RPMI7951 (cell line): ENCODE results near the gene NT5M. TPM values are rescaled to one million over a fixed set of nuclear protein-coding genes. Genes with fewer than 3 reads are reported as not detected.
"Not testable (repeated sequence)": the region's sequence is repeated elsewhere in the genome, so short reads cannot be mapped to it uniquely, and the experiment has no call there.

Source experiments
- DNase-seq: peaks from one replicate; pipeline ENCODE4 v3.0.0-alpha.2; 2012; ENCODE audit warnings: low read depth
- total RNA-seq: library from RNA; depleted of rRNA; stranded (reverse); fragments of >200 nt; shearing (Covaris generic); gene quantifications from 2 replicates; pipeline ENCODE4 v1.2.3, GENCODE V29; 2014

NT5M gene
- total RNA-seq, 1 experiment from 2014 or later, result 4.0 TPM

DNA sequence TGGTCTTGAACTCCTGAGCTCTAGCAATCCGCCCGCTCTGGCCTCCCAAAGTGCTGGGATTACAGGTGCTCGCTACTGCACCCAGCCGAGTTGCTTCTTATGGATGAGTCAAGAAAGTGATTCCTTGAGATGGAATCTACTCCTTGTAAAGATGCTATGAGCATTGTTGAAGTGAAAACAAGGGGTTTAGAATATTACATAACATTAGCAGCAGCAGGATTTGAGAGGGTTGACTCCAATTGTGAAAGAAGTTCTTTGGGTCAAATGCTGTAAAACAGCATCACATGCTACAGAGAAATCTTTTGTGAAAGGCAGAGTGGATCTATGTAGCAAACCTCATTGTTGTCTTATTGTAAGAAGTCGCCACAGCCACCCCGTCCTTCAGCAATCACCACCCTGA lies 72.7 kb downstream of the NT5M start:
- no peak for DNase-seq

DNA sequence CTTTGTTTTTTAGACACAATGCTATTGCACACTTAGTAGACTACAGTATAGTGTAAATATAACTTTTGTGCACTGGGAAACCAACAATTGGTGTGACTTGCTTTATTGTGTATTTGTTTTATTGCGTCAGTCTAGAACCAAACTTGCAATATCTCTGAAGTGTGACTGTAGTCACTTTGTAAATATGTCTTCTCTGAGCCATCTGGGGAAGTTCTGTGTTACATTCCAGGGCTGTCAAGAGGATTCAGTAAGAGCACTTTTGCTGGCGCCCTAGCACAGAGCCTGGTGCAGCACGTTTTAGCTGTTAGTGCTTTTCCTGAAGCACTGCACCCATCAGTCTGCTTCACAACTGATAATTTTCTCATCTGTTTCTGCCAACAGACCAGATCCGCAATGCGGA lies 73.2 kb downstream of the NT5M start:
- no peak for DNase-seq

DNA sequence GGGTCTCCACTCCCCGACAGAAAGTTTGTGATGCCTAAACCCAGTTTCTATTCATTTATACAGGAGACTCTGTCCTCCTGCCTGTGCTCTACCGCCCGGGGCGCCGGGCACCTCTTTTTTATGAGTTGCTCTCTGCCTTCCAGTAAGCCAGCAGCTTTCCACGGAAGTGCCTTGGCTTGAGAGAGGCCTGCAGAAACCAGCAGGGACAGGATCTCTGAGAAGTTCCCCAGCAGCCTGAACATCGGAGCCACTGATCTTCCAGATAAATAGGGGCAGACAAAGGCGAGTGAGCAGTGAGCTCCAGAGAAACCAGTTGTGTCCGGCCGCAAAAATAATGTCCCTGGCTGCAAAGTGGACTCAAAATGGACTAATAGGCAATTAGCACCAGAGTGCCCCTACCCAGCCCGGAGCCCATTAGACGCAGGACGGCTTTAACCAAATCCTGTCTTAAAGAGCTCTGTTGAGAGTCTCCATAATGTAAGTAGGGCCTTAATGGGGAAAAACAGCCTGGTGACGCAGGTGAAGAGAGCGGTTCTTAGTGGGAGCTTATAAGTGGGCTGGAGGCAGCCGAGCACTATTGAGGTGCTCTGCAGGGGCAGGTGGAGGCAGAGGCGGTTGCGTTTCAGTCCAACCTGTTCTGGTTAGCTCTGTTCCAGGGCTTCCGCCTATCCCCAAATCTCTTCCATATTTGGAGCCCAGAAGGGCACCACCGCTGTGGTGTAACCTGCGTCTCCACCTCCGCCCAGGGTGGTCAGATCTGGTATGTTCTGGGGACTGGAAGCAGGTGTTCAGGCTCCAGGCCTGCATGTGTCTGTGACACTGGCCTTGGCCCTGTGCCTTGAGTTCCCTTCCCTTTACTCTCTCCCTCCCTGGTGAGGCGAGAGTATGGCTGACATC lies 74.1 kb downstream of the NT5M start:
- DNase-seq, result no peak

DNA sequence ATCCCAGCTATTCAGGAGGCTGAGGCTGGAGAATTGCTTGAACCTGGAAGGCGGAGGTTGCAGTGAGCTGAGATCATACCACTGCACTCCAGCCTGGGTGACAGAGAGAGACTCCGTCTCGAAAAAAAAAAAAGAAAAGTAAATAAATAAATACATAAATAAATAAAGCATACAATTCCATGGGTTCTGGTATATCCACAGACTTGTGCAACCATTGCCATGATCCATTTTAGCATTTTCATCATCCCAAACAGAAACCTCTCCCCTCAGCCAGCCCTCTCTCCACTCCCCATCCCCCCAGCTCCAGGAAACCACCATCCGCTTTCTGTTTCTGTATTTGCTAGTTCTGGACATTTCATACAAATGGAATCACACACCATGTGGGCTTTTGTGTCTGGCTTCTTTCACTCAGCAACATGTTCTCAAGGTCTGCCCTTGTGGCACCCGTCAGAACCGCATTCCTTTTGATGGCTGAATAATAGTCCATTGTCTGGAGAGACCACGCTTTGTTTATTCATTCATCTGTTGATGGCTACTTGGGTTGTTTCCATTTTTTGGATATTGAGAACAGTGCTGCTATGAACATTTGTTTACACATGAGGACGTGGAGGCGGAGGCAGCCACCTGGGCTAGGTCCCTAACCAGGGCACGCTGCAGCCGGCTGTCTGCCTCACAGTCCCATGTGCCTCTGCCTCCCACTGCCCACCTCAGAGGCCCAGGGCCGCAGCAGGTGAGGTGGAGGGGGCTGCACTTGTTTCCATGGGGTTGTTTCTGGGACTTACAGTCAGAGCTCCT lies 76.2 kb downstream of the NT5M start:
- DNase-seq, result no peak

DNA sequence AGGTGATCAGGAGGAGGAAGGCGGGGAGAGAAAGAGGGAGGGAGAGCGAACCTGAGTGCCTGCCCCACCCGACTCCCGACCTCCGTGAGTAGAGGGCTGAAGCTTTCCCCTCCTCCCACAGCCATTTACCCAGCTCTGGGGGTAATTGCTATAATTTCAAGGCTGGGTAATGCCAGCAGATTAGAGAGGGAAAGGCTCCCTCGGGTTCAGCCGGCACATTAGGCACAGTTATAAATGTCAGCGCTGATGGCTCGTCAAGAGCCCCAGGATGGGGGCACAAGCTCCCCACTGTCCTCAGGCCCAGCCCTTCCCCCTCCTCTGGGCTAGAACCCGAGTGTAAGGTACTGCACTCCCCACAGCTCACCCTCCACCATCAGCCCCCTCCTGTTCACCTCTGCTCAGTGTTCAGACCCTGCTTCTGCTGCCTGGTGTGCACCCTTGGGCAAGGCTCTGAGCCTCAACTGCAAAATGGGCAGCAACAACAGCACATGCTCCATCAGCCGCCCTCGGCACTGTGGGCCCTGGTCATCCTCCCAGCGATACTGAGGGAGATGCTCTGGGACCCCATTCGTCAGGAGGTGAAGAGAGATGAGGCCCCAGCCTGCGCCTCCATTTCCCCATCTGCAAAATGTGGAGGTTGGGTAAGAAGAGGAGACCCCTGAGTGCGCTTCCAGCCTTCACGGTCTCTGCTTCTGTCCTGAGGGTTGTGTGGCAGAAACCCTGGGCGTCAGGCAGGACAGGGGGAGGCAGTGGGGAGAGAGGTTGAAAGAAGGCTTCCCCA lies 77.2 kb downstream of the NT5M start:
- DNase-seq, result no peak

DNA sequence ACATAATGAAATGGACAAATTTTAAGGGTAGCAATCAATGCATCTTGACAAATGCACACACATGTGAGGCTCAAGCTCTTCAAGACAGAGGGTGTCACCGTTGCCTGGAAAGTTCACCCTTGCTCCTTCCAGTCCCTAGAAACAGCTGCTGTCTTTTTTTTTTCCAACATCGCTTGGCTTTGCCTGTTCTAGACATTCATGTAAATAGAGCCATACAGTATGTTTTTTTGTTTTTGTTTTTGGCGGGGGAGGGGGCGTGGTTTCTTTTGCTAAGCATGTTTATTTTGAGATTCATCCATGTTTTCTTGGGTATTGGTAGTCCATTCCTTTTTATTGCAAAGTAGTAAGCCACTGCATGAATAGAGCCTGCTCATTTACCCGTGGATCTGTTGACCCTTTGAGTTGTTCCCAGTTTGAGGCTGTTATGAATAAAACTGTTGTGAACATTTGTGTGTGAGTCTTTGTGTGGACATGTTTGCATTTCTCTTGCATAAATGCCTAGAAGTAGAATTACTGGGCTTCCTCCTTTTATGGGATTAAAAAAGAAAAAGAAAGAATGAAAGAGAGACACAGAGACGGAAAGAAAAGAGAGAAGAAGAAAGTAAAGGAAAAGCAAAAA lies 78.4 kb downstream of the NT5M start:
- DNase-seq, result peak; percentile 18

DNA sequence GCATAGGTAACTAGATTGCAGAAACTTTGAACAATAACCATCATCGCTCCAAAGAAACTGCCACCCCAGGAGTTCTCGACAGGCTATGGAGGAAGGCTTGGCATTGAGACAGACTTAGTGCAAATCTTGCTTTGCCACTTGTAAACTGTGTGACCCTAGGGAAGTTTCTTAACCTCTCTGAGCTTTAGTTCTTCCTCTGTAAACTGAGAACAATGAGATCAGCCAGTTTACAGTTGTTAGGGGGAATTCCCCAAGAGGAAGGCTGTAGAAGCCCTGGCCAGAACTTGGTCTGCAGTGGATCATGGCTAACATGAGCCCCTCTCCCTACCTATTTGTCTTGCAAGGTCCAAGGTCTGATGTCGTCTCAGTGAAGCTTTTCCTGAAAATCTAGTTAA lies 78.9 kb downstream of the NT5M start:
- DNase-seq, result no peak

DNA sequence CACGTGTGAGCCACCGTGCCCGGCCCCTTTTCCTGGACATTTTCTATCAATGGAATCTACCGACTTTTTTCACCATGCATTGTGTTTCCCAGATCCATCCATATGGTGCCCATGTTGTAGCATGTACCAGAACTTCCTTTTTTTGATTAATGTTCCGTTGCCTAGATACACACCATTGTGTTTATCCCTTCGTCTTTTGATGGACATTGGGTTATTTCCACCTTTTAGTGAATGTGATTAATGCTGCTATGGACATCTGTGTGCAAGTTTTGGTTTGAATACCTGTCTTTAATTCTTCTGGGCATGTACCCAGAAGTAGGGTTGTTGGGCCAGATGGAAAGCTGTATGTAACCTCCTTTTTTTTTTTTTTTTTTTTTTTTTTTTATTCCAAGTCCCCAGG lies 79.8 kb downstream of the NT5M start:
- no peak for DNase-seq

DNA sequence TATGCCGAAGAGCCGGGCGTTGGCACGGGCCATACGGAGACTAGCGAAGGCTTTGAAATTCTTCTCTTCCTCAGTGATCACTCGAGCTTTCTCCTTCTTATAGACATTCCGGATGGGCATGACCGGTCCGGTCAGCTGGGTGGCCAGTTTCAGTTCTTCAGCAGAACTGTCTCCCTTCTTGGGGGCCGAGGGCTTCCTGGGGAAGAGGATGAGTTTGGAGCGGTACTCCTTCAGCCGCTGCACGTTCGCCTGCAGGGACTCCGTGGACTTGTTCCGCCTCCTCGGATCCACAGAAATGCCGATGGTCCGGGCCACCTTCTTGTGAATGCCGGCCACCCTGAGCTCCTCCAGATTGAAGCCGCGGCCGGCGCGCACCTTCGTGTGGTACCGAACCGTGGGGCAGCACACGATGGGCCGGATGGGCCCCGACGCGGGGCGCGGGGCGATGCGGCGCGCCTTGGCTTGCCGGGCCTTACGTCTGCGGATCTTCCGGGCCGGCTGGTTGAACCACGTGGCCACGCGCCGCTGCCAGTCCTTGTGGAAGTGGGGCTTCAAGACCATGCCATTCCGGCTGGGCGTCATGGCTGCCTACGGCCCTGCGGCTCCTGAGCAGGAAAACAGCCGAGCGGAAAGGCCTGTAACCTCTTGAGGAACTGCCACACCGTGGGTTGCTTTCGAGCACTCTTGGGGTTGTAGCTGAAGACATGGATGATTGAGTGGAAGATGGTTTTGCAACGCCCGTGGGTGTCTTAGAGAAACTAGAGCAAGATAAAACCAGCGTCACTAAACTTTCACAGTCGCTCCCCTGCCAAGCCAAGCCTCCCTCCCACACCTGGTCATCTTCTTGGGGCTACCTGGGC lies 80.5 kb downstream of the NT5M start:
- not testable (repeated sequence) for DNase-seq

DNA sequence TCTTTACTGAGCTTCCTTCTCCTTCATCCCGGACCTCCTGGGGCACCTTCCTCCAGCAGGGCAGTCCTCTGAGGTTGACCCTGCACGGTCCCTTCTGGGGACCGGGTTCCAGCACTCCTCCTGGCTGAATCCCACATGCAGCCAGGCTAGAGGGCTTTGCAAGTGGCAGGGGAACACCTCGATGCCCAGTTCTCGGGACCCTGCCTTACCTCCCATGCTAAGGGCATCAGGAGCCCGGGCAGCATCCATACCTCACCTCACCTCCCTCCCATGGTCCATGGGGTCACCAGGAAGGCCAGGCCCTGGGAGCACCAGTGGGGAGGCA lies 81.1 kb downstream of the NT5M start:
- no peak for DNase-seq

DNA sequence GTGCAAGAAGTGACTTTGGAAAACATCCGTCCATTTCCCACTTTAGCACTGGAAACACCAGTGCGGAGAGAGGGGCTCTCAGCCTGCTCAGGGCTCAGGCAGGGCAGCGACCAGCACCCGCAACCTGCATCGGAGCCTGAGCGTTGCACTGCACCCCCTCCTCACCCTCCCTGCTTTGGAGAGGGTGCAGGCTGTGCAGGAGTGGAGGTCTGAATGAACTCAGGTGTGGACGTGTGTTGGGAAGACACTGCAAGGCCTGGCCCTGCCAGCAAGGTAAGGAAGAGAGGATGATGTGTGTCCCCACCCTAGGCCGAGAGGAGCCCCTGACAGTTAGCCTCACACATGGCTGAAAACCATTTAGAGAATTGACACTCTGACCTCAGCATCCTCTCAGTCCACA lies 81.8 kb downstream of the NT5M start:
- DNase-seq, result no peak

DNA sequence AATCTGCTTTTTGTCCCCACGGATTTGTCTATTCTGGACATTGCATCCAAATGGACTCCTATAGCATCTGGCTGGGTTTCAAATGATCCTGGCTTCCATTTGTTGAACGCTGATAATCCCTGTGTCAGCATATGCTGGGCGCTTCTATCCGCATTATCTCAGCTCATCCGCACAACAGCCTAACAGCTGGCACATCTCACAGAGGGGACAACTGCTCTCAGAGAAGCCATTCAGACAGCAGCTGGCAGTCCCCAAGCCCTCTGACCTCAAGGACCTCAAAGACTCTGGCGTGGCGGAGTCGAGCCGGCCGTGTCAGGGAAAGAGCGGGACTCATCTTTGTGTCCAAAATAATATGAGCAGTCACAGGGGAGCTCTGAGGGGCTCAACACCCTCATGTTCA lies 82.3 kb downstream of the NT5M start:
- DNase-seq, result no peak

DNA sequence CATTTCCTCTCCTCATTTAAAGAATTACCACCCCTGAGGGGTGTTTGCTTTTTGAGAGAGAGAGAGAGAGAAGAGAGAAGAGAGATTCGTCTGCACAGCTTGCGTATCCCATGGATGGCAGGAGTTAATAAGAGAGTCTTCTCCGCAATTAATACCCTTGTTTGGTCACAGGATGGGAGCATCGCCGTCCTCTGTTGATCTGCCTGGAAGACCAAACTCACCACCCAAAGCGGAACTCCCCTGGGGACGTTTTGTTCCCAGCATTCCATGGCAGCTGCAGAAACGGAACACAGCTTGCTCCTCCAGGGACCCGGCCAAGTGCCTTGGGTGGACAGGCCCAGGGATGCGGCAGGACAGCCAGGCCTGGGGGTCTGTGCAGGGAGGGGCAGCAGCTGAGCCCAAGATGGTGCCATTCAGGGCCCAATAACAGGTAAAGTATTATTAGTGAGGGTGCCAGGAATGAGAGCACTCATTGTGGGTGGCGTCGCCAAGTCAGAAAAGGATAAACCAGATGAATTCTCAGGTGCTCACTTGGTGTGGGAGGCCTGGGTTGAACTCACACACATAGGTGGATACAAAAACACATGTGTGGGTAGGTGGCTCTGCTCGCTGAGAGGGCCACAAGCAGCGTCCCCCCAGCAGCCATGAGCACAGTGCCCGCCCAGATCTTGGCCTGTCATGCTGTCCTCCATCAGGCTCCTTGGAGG lies 83.1 kb downstream of the NT5M start:
- DNase-seq, result no peak

DNA sequence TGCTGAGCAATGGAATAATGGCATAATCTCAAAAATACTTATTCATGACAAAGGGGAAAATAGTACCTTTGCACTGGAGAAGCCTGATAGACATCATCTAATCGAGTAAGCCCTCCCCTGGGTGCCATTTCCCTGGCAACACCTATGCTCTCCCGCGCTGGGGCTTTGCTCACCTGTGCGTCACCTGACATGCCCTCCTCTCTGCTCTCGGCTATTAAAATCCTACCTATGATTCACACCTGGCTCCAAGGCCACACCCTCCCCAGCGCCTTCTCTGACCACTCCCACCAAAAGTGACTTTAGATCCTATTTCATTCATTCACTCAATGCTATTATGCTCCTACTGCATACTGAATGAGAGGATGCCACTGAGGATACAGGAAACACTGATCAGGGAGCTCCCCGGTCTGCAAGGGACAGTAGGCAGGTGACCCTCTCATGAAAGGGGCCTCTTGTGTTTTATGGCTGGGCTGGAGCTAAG lies 83.9 kb downstream of the NT5M start:
- no peak for DNase-seq

DNA sequence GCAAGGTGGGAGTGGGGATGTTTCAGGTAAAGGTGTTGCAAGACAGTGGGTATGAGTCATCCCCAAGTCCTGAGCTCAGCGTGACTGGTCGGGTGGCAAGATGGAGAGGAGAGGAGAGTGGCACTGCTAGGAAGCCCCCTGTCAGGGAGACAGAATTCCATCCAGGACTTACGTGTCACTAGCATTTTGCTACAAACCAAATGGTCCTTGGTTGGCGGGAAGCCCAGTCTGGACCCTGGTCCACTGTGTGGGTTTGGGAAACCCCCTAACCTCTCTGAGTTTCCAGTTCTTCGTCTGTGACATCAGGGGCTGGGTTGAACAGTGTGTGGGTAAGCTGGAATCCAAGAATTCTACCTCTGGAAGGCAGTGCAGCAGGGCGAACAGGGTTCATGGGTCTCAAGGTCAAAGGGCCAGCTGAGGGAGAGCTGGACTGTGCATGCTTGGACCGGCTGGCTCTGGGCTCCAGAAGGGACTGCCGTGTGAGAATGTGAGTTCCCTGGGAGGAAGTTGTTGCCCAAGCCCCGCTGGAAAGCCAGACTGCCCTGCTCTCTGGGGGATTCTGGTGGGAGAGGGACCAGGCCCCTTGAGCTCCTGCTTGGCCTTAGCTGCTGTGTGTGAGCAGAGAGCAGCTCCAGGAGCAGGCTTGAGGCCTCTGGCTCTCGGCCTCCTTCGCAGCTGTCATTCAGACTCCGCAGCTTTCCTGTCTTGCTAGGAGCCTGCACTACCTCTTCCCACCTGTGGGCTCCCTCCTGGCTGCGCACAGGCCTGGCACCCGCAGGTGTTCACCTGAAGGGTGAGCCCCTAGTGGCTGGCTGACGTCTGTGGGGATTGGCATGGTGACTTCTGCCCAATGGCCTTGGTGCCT lies 84.6 kb downstream of the NT5M start:
- DNase-seq, result no peak

DNA sequence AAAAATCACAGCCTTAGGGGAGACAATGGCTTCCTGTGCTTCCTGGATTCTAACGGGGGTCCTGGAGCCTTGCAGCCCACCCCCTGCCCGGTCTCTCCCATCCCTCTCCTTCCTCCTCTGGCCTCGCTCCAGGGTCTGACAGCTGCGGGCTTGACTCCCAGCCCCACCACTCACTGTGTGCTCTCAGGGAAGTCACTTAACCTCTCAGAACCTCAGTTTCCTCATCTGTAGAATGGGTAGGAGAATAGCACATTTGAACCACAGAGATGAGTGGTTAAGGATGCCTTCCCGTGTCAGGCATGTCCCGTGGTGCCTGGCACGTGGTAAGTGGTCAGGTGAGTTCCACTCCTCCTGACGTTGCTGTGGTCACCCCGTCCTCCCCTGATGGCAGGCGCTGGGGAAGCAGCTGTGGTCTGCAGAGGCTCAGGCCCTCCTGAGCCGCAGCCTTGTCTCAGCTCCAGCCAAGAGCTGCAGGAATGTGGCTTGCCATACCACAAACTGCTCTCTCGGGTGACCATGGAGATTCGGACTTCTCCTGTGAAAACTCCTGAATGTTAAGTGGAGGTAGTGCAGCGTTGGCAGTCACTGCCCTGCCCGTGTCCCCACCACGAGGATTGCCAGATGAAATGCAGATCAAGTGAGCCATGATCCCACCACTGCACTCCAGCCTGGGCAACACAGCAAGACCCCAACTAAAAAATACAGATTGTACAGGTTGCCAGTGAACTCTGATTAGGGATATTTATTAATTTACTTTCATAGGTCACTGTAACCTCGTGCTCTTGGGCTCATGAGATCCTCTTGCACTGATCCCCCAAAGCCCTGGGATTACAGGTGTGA lies 85.7 kb downstream of the NT5M start:
- DNase-seq, result no peak

DNA sequence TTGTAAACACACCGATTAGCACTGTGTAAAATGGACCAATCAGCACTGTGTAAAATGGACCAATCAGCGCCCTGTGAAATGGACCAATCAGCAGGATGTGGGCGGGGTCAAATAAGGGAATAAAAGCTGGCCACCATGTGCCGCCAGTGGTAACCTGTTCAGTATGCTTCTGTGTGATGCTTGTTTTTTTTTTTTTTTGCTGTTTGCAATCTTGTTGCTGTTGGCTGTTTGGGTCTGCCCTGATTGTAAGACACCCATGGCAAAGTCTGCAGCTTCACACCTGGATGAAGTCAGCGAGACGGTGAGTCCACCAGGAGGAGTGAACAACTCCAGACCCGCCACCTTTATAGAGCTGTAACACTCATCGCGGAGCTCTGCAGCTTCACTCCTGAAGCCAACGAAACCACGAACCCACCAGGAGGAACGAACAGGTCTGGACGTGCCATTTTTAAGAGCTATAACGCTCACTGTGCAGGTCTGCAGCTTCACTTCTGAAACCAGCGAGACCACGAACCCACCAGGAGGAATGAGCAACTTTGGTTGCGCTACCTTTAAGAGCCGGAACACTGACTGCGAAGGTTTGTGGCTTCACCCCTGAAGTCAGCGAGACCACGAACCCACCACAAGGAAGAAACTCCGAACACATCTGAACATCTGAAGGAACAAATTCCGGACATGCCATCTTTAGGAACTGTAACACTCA lies 88.6 kb downstream of the NT5M start:
- no peak for DNase-seq

DNA sequence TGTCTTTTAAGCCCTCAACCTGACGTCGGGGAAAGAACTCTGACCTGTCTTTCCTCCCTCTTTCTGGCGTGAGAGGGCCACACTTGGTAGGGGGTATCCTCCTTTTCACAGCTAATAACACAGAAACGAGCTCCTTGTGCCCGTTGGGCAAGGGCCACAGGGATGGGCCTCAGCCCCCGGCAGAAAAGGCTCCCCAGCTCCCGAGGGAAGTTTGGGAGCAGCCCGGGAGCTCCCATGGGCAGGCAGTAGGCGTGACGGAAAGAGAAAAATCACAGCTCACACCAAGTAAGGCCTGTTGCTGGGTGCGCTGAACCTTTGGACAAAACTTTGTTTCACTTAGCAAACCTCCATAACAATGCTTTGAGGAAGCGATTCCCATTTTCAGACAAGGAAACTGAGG lies 90.8 kb downstream of the NT5M start:
- no peak for DNase-seq
